Stimulated activated CD4-positive, alpha-beta T cell treated with anti-CD3 and anti-CD28 coated beads, TNF-alpha, amount 100 ng/mL, for 24 hours (primary cell): ENCODE measurements around the gene CCDC88C.
A peak's percentile ranks its signal among the peaks of the same experiment; 100 is the strongest.

Experiments
- DNase-seq, 3 experiments: peaks; one replicate each; pipeline ENCODE4 v3.0.0-alpha.2; 2020; ENCODE audit warnings: low read depth in 3 of 3

CCDC88C gene

DNA sequence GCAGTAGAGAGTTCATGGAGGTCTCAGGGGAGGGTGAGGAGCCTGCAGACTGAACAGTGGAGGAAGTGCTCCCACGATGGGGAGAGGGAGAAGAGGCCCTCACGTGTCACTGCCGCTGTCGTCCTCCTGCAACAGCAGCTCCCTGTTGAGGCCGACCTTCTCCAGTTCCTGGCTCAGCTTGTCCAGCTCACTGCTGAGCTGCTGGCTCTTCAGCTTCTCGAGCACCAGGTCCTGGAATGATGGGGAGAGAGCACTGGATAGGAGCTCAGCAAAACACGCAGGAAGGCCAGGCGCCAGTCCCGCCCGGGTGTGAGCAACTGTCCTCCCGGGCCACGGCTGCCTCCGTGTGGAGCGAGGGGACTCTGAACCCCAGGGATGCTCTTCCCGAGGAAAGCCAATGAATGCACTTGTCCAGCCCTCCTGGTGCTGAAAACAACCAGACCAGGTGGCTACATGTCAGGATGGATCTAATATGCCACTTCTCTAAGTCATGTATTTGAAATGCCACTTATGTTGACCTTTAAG, 107.8 kb downstream of the CCDC88C start:
- no peak for DNase-seq

- no peak for DNase-seq
Observed at GRCh38 chr14:91308337-91308736, 109.3 kb downstream of the CCDC88C start.

GRCh38 chr14:91307652-91308051, 110.0 kb downstream of the CCDC88C start:
- no peak for DNase-seq

- DNase-seq = no peak
Observed at GRCh38 chr14:91307046-91307445, 110.6 kb downstream of the CCDC88C start.

DNA sequence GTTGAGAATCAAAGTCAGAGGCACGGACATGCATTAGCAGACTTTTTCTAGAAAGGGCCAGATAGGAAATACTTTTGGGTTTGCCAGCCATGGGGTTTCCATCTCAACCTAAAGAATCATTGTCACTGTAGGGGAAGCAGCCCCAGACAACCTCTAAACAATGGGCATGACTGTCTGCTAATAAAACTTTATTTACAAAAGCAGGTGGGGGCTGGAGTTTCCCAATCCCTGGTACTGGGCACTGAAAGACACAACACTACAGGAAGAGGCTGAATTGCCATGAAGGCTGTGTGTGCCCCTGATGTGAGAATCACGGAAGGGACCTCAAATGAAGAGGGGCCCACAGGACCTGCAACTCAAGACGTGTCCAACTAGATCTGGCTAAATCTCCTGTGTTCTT, 111.1 kb downstream of the CCDC88C start:
- DNase-seq = no peak

DNA sequence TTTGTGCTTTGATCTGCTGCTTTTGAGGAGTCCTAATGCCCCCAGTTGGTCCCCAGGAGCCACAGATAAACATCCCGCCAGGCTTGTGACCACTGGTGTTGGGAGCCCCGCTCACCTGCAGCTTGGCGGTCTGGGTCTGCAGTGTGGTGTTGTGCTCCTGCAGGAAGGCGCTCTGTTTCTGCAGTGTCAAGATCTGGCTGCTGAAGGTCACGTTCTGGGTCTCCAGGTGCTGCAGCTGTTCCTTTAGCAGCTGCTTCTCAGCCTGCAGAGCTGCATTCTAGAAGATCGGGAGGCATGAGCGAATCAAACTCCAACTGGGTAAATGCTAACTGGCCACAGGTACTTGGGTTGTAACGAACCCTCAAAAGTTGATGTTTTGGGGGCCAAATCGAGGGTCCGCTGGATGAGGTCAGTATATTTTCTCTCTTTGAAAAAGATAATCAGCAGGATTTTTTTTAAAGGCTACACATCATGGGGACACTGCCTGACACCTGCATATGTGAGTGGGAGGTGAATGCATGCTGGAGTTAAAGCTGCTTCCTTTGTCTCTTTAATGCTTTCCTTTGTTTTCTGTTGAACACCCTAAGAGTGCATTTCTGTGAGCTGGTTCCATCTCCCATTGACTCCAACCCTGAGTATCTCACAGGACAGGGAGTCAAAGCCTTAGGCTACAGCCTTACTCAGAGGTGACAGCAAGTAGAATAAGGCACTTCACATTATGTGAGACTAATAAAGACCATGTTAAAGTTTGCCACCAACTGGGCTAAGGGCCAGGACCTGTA, 111.8 kb downstream of the CCDC88C start:
- DNase-seq = no peak

DNA sequence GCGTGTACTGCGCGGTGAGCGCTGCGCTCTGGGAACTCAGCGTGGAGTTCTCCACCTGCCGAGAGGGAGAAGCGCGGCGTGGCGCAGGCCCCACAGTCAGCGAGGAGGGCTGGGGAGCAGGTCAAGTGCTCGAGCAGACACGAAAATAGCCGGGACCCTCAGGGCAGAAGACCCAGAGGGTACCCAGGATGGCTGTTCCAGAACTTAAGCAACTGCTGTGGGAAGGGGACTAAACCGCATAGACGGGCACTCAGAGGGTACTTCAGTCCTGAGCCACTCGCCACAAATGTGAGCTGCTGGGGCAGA, 113.7 kb downstream of the CCDC88C start:
- no peak for DNase-seq

GRCh38 chr14:91303091-91303923, 114.3 kb downstream of the CCDC88C start:
- DNase-seq = peak in 2 of 3 experiments; percentile 49 to 87

DNA sequence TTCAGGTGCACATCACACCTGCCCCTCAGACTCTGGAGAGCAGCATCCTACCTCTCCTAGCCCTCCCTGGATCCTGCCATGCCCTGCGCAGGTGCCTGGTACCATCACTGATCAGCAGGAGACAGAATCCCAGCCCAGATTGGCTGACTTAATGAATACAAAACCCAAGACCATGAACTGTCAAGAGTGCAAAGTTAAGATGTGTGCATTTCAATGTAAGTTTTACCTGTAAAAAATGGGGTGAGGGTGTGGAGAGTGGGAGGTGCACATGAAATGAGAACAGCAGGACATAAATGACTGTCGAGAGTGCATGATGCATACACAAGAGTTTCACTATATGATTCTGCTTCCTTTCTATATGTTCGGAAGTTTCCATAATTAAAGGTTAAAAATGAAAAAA, 115.2 kb downstream of the CCDC88C start:
- no peak for DNase-seq

GRCh38 chr14:91300957-91301356, 116.7 kb downstream of the CCDC88C start:
- DNase-seq = no peak

DNA sequence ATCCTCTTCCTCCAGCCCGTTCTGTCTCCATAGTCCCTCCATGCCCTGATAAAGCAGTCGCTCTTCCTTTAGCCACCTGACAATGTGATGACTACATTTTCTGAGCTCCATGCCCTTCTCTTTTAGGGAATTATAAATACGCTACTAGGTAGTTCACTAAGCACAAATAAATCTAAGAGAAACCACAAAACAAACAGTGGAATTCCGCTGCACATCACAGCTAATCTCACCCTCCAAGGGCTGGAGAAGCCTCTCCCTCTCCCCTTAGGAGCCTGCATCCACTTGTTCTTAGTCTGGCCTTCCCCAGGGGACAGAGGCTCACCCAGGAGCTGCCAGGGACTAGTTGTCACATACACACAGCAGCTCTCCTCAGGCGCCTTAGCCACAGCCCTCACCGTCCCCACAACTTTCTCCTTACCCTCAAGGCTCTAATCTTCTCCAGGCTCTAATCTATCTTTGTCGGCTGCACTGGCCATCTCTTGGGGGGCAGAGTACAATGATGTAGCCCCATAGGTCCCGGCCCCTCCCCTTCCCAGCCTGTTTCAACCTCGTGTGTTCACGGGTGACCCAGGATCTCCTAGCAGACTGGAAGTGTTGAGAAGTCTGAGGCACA, 117.2 kb downstream of the CCDC88C start:
- no peak for DNase-seq

GRCh38 chr14:91299121-91300115, 118.2 kb downstream of the CCDC88C start:
- DNase-seq = peak in 1 of 3 experiments; percentile 38

- no peak for DNase-seq
Observed at GRCh38 chr14:91298576-91298975, 119.0 kb downstream of the CCDC88C start.

DNA sequence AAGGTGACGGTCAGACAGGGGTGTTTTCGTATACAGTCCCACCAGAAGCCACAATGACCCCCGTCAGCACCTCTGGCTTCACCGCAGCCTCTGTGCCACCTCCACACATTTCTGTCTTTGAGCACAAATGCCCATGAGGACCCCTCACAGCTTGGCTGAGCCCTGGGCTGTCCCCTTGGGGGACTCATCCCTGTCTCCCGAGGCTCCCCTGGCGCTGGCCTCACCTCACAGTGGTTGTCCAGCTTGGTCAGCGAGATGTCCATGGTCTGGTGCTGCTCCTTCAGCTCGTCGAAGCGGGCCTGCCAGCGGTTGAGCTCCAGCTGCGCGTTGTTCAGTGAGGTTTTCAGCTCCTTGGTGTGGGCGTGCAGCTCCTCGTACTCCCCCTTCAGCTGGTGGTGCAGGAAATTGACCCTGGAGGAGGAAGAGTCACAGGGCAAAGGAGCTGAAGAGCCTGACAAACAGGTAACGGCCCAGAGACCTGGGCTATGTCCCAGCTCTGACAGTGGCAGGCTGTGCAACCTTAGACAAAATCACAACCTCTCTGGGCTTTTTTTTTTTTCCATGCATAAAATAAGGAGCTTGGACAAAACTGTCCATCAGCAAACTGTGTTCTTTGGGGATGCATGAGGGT, 120.4 kb downstream of the CCDC88C start:
- DNase-seq = no peak

DNA sequence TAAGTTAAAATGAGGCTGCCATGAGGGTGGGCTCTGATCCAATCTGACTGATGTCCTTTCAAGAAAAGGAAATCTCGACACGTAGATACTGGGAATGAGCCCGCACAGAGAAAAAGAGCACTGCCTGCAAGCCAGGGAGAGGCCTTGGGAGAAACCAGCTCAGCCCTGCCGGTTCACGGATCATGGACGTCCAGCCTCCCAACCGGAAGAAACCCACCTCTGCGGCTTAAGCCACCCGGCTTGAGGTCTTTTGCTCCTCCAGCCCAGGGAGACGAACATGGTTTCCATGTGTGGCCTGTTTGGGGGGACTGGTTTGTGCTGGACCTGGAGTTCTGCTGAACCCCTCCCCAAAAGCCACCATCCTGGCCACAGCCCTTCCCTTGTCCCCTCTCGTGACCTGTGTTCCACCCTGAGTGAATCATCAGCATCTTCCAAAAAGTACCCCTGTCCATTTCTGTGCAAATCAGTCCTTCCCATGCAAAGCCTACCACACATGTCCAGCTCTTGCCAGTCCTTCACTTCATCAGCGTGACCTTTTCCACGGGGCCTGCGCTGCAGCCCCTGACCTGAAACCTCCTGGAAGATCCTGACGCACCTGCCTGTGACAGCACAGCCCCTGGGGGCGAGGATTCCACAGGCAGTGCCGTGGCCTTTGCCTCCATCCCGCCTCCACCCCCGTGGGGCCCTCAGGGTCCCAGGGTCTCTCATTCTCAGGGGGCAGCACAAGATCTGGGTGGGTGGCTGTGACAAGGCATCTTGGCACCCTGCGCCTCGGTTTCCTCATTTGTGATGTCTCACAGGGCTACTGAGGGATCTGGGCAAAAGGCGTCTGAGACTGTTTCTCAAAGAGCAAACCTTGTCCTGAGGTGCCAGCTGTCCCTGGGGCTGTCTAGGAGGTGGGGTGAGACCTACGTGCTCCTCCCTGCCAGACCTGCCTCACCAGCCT, 121.5 kb downstream of the CCDC88C start:
- DNase-seq = no peak

GRCh38 chr14:91295276-91295845, 122.3 kb downstream of the CCDC88C start:
- DNase-seq = no peak

GRCh38 chr14:91294153-91294552, 123.5 kb downstream of the CCDC88C start:
- DNase-seq = no peak

DNA sequence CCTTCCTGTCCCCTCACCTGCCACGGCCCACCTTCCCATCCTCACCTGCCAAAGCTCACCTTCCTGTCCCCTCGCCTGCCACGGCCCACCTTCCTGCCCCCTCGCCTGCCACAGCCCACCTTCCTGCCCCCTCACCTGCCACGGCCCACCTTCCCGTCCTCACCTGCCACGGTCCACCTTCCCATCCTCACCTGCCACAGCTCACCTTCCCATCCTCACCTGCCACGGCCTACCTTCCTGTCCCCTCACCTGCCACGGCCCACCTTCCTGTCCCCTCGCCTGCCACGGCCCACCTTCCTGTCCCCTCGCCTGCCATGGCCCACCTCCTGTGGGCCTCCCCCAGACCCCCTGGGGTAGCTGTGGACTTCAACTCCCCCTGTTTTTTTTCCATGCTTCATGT, 124.3 kb downstream of the CCDC88C start:
- no peak for DNase-seq

DNA sequence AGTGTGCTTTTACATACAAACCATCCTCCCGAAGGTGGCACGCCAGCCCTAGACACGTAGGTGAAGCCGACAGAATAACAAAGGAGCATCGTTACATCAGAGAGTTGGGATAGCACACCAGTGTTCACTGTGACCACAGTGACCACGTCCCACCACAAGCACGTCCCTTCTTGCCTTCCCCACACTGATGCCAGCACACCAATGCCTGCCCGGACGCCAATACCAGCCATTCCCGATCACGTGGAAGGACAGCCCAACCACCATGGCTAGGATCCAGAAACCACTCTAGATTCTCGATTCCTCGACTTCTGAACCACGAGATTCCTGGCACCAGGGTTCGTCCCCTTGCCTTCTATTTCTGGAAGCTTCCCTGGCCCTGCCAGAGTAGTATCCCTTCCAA, 125.1 kb downstream of the CCDC88C start:
- DNase-seq = no peak
